ENCODE measurements around the gene SDK1.
"Not testable (repeated sequence)": the region's sequence is repeated elsewhere in the genome, so short reads cannot be mapped to it uniquely, and the experiment has no call there.

The SDK1 gene

GRCh38 chr7:3937605-3938004 is 636.6 kb downstream of the SDK1 start:
- DNase-seq: no peak

- not testable (repeated sequence) for DNase-seq
These were observed 640.7 kb downstream of the SDK1 start for GRCh38 chr7:3941706-3942105.

GRCh38 chr7:3942276-3942675 is 641.2 kb downstream of the SDK1 start:
- DNase-seq: no peak

- no peak for DNase-seq
These were observed 642.0 kb downstream of the SDK1 start for GRCh38 chr7:3942816-3943745.

GRCh38 chr7:3943779-3944520 is 642.9 kb downstream of the SDK1 start:
- no peak for DNase-seq

- no peak for DNase-seq
These were observed 648.2 kb downstream of the SDK1 start for GRCh38 chr7:3949242-3949640.

GRCh38 chr7:3950249-3950648 is 649.2 kb downstream of the SDK1 start:
- DNase-seq: no peak

GRCh38 chr7:3951316-3952055 is 650.4 kb downstream of the SDK1 start:
- no peak for DNase-seq

- no peak for DNase-seq
These were observed 652.1 kb downstream of the SDK1 start for GRCh38 chr7:3953133-3953532.

GRCh38 chr7:3953946-3954345 is 652.9 kb downstream of the SDK1 start:
- DNase-seq: no peak

- DNase-seq: no peak
These were observed 654.0 kb downstream of the SDK1 start for GRCh38 chr7:3955026-3955425.

- DNase-seq: no peak
These were observed 655.0 kb downstream of the SDK1 start for GRCh38 chr7:3955751-3956696.

GRCh38 chr7:3956949-3957348 is 655.9 kb downstream of the SDK1 start:
- DNase-seq: no peak

- DNase-seq: no peak
These were observed 656.5 kb downstream of the SDK1 start for GRCh38 chr7:3957472-3958108.

- DNase-seq: no peak
These were observed 657.0 kb downstream of the SDK1 start for GRCh38 chr7:3958109-3958483.

- DNase-seq: no peak
These were observed 658.3 kb downstream of the SDK1 start for GRCh38 chr7:3959364-3959763.

- no peak for DNase-seq
These were observed 659.2 kb downstream of the SDK1 start for GRCh38 chr7:3960050-3960763.

- DNase-seq: no peak
These were observed 659.9 kb downstream of the SDK1 start for GRCh38 chr7:3960942-3961341.

GRCh38 chr7:3961857-3962503 is 660.9 kb downstream of the SDK1 start:
- DNase-seq: no peak

GRCh38 chr7:3963768-3964167 is 662.7 kb downstream of the SDK1 start:
- not testable (repeated sequence) for DNase-seq
